ENCODE data around the gene KSR1.

The KSR1 gene

GRCh38 chr17:27547301-27547683, 91.0 kb downstream of the KSR1 start:
- Histone ChIP-seq H3K9me3 (ENCODE audit: control insufficient read depth, low read length) (no peaks in the 10 kb centered on the region), H3K27ac (ENCODE audit: low read depth, low read length, severe bottlenecking) (no peak overlapping the region), H3K4me3 (ENCODE audit: extremely low read depth, insufficient read depth, low read length, poor library complexity, severe bottlenecking) (no peak overlapping the region), H3K4me1 (ENCODE audit: control insufficient read depth, insufficient read depth, low read length, poor library complexity, severe bottlenecking) (peaks cover 35% of the 10 kb centered on the region), H3K36me3 (ENCODE audit: control insufficient read depth, insufficient read depth, low read length) (peaks cover 11% of the 10 kb centered on the region)
- 100% methylated on average over 1 of the region's 4 CpGs for WGBS, 2 experiments (ENCODE audit: insufficient coverage in 2 of 2)

DNA sequence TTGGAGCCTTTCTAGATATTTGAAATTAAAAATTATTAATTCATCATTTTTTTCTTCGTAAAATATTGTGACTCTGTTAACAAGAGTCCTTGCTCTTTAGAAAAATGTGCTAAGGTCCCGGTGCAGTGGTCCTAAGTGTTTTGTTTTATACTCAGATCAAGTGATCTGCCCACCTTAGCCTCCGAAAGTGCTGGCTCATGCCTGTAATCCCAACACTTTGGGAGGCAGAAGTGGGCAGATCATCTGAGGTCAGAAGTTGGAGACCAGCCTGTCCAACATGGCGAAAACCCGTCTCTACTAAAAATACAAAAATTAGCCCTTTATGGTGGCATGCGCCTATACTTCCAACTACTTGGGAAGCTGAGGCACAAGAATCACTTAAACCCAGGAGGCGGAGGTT, 92.1 kb downstream of the KSR1 start:
- peaks cover 16% of the 10 kb centered on the region for H3K36me3 ChIP-seq (ENCODE audit: control insufficient read depth, insufficient read depth, low read length)
- WGBS, 2 experiments (ENCODE audit: insufficient coverage in 2 of 2), result 94 to 96% methylated on average over 4 to 6 of the region's 7 CpGs
- H3K4me3 ChIP-seq (ENCODE audit: extremely low read depth, insufficient read depth, low read length, poor library complexity, severe bottlenecking), result no peak overlapping the region
- H3K9me3 ChIP-seq (ENCODE audit: control insufficient read depth, low read length), result no peaks in the 10 kb centered on the region
- H3K4me1 ChIP-seq (ENCODE audit: control insufficient read depth, insufficient read depth, low read length, poor library complexity, severe bottlenecking), result peaks cover 40% of the 10 kb centered on the region
- H3K27ac ChIP-seq (ENCODE audit: low read depth, low read length, severe bottlenecking), result no peak overlapping the region

DNA sequence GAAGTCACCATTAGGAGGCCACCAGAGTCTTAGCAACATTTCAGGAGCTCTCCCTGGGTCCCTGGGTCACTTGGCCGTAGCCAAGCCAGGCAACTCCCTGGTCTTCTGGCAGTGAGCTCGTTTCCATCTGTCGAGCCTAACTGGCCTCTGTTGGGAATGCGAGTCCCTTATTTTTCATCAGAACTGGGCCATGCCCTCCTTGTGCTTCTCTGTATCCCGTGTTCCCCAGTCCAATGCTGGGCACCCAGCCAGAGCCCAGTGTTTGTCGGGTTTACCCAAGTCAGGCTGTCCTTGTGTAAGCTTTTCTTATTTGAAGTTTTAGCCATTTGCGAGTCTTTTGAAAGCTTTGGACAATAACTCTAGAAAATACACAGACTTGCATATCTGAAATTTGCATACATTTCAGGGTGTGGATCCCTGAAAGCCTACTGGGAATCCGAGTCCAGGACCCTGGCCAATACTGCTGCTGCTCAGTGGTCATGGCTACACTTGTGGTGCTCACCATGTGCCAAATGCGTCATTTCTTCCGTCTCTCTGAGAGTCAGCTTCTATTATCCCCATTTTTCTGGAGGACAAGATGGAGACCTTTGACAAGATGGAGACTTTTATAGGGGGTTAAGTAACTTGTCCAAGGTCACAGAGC, 93.1 kb downstream of the KSR1 start:
- Histone ChIP-seq H3K27ac (ENCODE audit: low read depth, low read length, severe bottlenecking) (no peak overlapping the region), H3K4me3 (ENCODE audit: extremely low read depth, insufficient read depth, low read length, poor library complexity, severe bottlenecking) (no peak overlapping the region), H3K9me3 (ENCODE audit: control insufficient read depth, low read length) (no peaks in the 10 kb centered on the region), H3K36me3 (ENCODE audit: control insufficient read depth, insufficient read depth, low read length) (peaks cover 25% of the 10 kb centered on the region), H3K4me1 (ENCODE audit: control insufficient read depth, insufficient read depth, low read length, poor library complexity, severe bottlenecking) (peaks cover 40% of the 10 kb centered on the region)
- 94 to 97% methylated on average over 9 of the region's 10 CpGs for WGBS, 2 experiments (ENCODE audit: insufficient coverage in 2 of 2)

- Histone ChIP-seq H3K4me1 (ENCODE audit: control insufficient read depth, insufficient read depth, low read length, poor library complexity, severe bottlenecking) (peaks cover 35% of the 10 kb centered on the region), H3K27ac (ENCODE audit: low read depth, low read length, severe bottlenecking) (no peak overlapping the region), H3K9me3 (ENCODE audit: control insufficient read depth, low read length) (no peaks in the 10 kb centered on the region), H3K4me3 (ENCODE audit: extremely low read depth, insufficient read depth, low read length, poor library complexity, severe bottlenecking) (no peak overlapping the region), H3K36me3 (ENCODE audit: control insufficient read depth, insufficient read depth, low read length) (peaks cover 32% of the 10 kb centered on the region)
- 89 to 92% methylated on average over 10 to 12 of the region's 13 CpGs for WGBS, 2 experiments (ENCODE audit: insufficient coverage in 2 of 2)
Measured at GRCh38 chr17:27550291-27550930, 94.2 kb downstream of the KSR1 start.

- peaks cover 34% of the 10 kb centered on the region for H3K36me3 ChIP-seq (ENCODE audit: control insufficient read depth, insufficient read depth, low read length)
- no peaks in the 10 kb centered on the region for H3K9me3 ChIP-seq (ENCODE audit: control insufficient read depth, low read length)
- H3K4me1 ChIP-seq (ENCODE audit: control insufficient read depth, insufficient read depth, low read length, poor library complexity, severe bottlenecking), result peaks cover 28% of the 10 kb centered on the region
- no peak overlapping the region for H3K4me3 ChIP-seq (ENCODE audit: extremely low read depth, insufficient read depth, low read length, poor library complexity, severe bottlenecking)
- no peak overlapping the region for H3K27ac ChIP-seq (ENCODE audit: low read depth, low read length, severe bottlenecking)
- 100% methylated on average over 2 of the region's 3 CpGs; no CpG with 5 or more reads in 1 of the 2 experiments for WGBS, 2 experiments (ENCODE audit: insufficient coverage in 2 of 2)
Measured at GRCh38 chr17:27550974-27551505, 94.8 kb downstream of the KSR1 start.

DNA sequence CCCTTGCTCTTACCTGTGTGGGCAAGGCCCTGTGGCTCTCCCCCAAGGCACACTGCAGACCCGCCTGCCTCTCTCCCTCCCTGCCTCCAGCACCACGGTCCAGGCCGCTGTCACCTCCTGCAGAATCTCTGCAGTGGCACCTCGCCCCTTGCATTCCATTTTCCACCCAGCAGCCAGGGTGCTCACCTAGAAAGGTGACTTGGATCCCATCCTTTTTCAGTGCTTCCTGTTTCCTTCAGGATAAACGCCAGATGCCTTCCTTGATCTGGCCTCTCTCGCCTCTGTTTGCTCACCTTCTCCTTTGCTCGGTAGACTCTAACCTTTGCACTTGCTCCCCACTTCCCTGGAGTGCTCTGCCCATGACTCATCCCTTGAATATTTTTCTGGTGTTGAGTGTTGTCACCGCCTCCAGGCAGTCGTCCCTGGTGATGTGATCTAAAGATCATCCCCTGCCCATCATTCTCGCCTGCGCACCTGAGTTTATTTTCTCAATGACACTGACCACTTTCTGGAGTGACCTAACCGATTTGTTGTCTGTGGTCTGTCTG, 95.5 kb downstream of the KSR1 start:
- H3K4me3 ChIP-seq (ENCODE audit: extremely low read depth, insufficient read depth, low read length, poor library complexity, severe bottlenecking), result no peak overlapping the region
- H3K36me3 ChIP-seq (ENCODE audit: control insufficient read depth, insufficient read depth, low read length), result peaks cover 35% of the 10 kb centered on the region
- WGBS, 2 experiments (ENCODE audit: insufficient coverage in 2 of 2), result 75 to 83% methylated on average over 9 to 10 of the region's 12 CpGs
- H3K4me1 ChIP-seq (ENCODE audit: control insufficient read depth, insufficient read depth, low read length, poor library complexity, severe bottlenecking), result peaks cover 21% of the 10 kb centered on the region
- no peak overlapping the region for H3K27ac ChIP-seq (ENCODE audit: low read depth, low read length, severe bottlenecking)
- H3K9me3 ChIP-seq (ENCODE audit: control insufficient read depth, low read length), result no peaks in the 10 kb centered on the region

DNA sequence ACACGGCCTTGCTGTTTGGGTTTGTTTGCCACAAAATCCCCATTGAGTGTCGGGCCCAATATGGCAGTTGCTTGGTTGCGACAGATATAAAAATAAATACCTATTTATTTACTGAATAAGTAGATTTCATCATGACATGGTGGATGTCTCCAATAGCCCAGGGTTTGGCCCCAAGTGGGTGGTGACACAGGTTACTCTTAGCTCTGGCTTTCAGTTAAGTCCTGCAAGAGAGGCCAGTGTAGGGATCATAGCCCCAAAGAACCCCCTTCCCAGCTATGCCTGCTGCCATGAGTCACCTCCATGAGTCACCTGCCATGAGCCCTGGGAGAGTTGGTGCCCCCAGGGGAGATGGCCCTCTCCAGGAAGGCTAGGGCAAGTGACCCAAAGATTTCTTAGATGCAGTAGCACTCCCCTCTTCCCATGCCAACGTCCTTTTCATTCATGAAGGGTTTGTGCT, 96.1 kb downstream of the KSR1 start:
- peaks cover 39% of the 10 kb centered on the region for H3K36me3 ChIP-seq (ENCODE audit: control insufficient read depth, insufficient read depth, low read length)
- H3K27ac ChIP-seq (ENCODE audit: low read depth, low read length, severe bottlenecking), result no peak overlapping the region
- 89 to 100% methylated on average over 1 to 2 of the region's 4 CpGs for WGBS, 2 experiments (ENCODE audit: insufficient coverage in 2 of 2)
- H3K9me3 ChIP-seq (ENCODE audit: control insufficient read depth, low read length), result no peaks in the 10 kb centered on the region
- H3K4me1 ChIP-seq (ENCODE audit: control insufficient read depth, insufficient read depth, low read length, poor library complexity, severe bottlenecking), result peaks cover 18% of the 10 kb centered on the region
- H3K4me3 ChIP-seq (ENCODE audit: extremely low read depth, insufficient read depth, low read length, poor library complexity, severe bottlenecking), result no peak overlapping the region

GRCh38 chr17:27553019-27553511, 96.8 kb downstream of the KSR1 start:
- Histone ChIP-seq H3K4me3 (ENCODE audit: extremely low read depth, insufficient read depth, low read length, poor library complexity, severe bottlenecking) (no peak overlapping the region), H3K9me3 (ENCODE audit: control insufficient read depth, low read length) (no peaks in the 10 kb centered on the region), H3K36me3 (ENCODE audit: control insufficient read depth, insufficient read depth, low read length) (peaks cover 45% of the 10 kb centered on the region), H3K4me1 (ENCODE audit: control insufficient read depth, insufficient read depth, low read length, poor library complexity, severe bottlenecking) (peaks cover 18% of the 10 kb centered on the region), H3K27ac (ENCODE audit: low read depth, low read length, severe bottlenecking) (no peak overlapping the region)
- WGBS, 2 experiments (ENCODE audit: insufficient coverage in 2 of 2), result 81 to 95% methylated on average over 5 to 6 of the region's 7 CpGs

- Histone ChIP-seq H3K4me3 (ENCODE audit: extremely low read depth, insufficient read depth, low read length, poor library complexity, severe bottlenecking) (no peak overlapping the region), H3K36me3 (ENCODE audit: control insufficient read depth, insufficient read depth, low read length) (peaks cover 55% of the 10 kb centered on the region), H3K9me3 (ENCODE audit: control insufficient read depth, low read length) (no peaks in the 10 kb centered on the region), H3K27ac (ENCODE audit: low read depth, low read length, severe bottlenecking) (no peak overlapping the region), H3K4me1 (ENCODE audit: control insufficient read depth, insufficient read depth, low read length, poor library complexity, severe bottlenecking) (peaks cover 23% of the 10 kb centered on the region)
- 93 to 97% methylated on average over 11 of the region's 11 CpGs for whole genome bisulfite sequencing, 2 experiments (ENCODE audit: insufficient coverage in 2 of 2)
Measured at GRCh38 chr17:27554152-27554551, 97.9 kb downstream of the KSR1 start.

DNA sequence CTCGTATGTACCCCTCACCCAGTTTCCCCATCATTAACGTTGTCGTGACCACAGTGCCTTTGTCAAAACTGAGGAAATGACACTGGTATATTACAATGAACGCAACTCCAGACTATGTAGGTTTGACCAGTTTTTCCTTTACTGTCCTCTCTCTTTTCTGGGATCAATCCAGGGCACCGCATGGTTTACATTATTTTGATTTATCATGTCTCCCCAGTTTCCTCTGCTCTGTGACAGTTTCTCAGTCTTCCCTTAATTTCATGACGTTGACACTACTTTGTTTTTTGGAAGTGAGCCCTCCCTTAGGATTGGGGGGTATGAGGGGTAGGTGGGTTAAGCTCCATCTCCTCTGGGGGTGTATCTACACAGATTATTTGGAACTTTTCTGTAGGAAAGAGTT, 98.7 kb downstream of the KSR1 start:
- H3K36me3 ChIP-seq (ENCODE audit: control insufficient read depth, insufficient read depth, low read length), result peaks cover 57% of the 10 kb centered on the region
- 100% methylated on average over 4 to 5 of the region's 6 CpGs for WGBS, 2 experiments (ENCODE audit: insufficient coverage in 2 of 2)
- no peaks in the 10 kb centered on the region for H3K9me3 ChIP-seq (ENCODE audit: control insufficient read depth, low read length)
- peaks cover 28% of the 10 kb centered on the region for H3K4me1 ChIP-seq (ENCODE audit: control insufficient read depth, insufficient read depth, low read length, poor library complexity, severe bottlenecking)
- H3K27ac ChIP-seq (ENCODE audit: low read depth, low read length, severe bottlenecking), result no peak overlapping the region
- H3K4me3 ChIP-seq (ENCODE audit: extremely low read depth, insufficient read depth, low read length, poor library complexity, severe bottlenecking), result no peak overlapping the region
